OCI-M2 (cell line): ENCODE data around the gene CBLN3.

Source experiments
- DNase-seq: peaks from one replicate; lab custom pipeline; 2025; ENCODE audit not compliant: unreplicated experiment; lab: John Stamatoyannopoulos, UW

CBLN3 gene

DNA sequence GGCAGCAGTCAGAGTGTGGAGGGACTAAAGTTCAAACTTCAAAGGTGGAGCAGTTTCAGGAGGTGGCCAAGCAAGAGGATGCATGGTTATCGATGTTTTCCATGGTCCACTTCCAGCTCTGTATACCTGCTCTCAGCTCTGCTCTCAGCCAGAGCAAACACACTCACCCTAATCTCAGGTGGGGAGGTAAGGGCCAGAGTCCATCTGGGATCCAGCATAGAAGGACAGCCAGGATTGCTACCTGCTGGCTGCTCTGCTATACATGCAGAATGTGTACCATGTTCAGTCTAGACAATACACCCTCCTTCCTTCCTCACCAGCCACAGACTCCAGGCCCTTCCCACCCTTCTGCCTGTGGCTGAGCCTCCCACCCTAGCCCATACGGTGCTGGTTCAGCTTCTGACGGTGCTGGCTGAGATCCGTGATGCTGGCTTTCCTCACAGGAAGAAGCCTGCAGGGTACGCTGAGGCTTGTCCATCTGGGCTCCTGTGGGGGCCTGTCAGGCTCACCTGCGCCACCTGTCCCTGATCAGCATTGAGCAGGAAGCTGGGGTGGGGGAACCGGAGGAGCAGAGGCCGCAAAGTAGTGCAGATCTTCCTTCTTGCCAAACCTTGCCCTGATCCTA, 2.4 kb downstream of the CBLN3 start:
- no peak for DNase-seq

DNA sequence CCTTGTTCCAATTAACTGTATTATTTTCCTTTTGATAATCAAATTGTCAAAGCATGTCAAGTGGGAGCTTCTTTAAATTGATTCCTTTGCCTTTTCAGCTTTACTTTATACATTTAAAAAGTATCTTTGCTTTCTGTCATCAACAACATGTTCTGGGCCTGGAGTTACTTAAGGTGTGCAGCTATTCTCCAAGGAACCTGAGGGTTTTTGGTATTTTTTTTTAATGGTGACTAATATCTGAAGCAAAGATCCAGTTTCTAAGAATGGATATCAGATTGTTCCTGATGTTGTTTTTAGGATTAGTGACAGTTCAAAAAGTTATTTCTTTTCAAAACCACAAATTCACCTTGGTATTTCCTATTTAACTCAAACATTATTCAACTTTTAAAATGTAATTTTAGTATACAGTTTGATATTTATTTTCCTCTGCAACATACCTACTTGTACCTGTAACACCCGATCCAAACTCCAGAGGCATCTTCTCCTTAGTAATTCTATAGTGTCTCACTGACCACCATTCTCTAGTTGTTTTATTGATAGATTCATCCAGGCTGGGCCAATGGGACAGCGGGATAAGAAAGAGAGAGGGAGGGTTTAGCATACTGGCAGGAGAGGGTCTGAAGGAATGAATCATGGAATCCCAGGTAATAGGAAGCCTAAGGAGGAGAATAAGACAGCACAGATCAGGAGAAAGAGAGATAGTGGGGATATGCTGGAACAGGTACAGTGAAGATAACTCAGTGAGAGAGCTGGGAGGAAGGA, 3.1 kb downstream of the CBLN3 start:
- no peak for DNase-seq

DNA sequence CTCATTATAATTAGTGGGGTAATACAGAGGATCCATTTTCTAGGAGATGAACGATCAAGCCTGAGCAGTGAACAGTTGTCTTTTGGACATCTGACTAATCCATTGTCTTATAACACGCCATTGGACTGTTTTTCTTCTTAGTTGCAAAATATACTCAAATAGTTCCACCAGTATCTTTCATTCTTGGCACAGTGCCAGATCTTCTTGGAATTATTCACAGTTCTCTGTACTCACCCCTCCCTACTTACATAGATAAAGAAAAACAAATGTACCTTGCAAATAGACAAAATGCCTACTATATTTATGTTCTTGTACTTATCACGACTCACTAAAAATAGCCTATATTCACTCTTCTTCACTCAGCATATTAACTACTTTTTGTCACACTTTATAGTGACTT, 3.8 kb downstream of the CBLN3 start:
- no peak for DNase-seq

DNA sequence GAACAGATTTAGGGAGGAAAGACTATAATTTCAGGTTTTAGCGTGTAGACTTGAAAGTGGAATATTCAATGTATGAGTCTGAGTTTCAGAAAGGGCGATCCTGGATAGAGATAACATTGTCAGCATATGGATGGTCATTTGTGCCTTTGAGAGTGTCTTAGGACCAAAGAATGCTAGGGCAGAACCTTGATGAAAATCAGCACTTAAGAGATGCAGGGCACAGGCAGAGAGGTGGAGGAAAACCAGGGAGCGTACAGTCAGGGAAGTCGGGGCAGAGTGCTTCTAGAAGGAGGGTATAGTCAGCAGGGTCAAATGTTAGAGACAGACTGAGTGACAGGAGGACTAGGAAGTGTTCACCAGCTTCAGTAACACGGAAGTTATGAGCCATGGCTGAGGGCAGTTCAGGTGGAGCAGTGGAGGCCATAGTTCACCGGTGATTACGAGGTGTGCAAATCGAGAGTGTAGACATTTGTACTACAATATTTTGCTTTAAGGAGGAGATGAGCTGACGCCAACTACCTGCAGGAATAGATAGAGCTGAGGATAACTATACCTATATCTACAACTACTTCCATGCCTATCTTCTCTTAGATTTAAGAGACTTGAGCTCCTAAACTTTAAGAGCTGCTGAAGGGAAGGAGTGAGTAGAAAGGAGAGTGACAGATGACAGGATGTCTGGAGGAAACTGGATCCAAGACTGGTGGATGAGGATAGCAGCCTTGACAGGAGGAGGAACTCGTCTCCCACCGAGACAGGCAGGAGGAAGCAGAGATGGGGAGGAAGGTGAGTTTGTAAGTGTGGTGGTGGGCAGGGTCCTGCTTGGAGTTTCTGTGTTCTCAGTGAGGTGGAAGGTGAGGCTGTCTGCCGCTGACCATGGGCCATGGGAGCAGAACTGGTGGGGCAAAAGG, 6.5 kb downstream of the CBLN3 start:
- DNase-seq = no peak

DNA sequence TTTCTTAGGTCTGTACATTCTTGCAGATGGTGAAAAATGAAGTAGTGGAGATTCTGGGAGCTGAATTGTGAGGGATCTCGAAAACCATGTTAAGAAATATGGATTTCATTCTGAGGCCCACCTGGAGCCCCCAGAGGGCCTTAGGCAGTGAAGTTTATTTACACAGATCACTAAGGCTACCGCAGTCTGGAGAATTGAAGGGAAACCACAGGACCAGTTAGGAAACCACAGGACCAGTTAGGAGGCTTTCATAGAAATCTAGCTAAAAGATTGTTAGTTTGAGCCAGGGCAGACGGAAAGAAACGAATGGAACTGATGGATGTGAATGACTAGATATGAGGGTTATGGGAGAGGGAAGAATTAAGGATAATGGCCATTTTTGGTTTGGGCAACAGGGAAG, 7.2 kb downstream of the CBLN3 start:
- no peak for DNase-seq

DNA sequence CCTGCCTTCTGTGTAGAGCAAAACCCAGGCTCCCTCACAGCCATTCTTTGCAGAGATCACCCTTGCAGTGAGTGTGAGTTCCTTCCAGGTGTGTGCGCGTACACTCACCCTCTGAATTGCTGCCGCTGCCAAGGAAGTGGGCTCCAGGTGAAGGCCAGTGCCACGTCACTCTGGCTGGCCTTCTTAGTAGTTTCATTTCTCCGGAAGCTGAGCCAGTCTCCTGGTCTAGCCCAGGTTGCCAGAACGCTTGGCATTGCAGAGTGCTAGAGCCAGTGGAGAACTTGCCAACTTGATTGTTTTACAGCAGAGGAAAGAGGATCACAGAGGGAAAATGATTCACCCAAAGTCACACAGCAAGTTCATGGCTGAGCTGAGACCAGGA, 11.0 kb downstream of the CBLN3 start:
- DNase-seq = no peak

DNA sequence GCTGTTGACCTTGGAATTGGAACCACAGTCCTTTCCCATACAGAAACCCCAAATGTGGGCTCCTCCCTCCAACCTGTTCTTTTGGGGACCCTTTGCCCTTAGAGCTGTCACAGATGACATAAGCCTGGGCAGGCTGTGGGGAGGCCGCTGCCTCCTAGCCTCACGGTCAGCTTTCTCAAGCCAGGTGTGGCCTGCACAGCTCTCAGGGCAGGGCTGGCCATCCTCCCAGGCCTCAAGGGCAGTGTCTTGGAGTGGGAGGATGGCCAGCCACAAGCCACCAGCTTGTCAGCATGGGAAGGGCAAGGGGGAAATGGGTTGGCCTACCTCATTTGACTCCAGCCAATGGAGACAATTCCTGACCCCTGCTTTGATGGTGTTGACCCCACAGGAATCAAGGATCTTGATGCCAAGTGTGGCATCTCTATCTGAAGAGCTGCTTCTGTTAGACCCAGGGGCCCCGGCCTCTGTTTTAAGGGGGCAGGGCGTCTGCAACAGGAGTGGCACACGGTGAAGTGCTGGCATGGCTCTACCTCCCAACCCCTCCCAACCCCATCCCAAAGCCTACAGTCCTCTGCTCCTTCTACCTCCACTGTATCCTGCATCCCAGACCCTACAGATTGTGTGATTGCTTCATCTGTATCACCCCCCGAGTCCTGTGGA, 11.5 kb downstream of the CBLN3 start:
- DNase-seq = no peak

DNA sequence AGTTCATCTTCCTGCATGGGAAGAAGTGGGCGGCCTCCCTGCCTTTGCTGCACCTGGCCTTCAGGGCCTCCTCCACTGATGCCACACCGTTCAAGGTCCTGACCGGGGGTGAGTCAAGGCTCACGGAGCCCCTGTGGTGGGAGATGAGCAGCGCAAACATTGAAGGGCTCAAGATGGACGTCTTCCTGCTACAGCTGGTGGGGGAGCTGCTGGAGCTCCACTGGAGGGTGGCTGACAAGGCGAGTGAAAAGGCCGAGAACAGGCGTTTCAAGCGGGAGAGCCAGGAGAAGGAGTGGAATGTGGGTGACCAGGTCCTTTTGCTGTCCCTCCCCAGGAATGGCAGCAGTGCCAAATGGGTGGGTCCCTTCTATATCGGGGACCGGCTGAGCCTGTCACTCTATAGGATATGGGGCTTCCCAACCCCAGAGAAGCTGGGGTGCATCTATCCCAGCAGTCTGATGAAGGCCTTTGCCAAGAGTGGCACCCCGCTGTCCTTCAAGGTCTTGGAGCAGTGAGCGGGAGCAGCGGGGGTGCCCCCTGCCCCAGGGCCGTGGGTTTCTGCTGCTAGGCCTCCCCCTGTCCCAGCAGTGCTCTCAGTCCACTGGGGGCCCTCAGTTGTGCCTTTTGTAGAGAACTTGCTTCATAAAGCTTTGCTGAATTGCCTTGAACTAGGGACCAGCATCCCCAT, 12.4 kb downstream of the CBLN3 start:
- no peak for DNase-seq

DNA sequence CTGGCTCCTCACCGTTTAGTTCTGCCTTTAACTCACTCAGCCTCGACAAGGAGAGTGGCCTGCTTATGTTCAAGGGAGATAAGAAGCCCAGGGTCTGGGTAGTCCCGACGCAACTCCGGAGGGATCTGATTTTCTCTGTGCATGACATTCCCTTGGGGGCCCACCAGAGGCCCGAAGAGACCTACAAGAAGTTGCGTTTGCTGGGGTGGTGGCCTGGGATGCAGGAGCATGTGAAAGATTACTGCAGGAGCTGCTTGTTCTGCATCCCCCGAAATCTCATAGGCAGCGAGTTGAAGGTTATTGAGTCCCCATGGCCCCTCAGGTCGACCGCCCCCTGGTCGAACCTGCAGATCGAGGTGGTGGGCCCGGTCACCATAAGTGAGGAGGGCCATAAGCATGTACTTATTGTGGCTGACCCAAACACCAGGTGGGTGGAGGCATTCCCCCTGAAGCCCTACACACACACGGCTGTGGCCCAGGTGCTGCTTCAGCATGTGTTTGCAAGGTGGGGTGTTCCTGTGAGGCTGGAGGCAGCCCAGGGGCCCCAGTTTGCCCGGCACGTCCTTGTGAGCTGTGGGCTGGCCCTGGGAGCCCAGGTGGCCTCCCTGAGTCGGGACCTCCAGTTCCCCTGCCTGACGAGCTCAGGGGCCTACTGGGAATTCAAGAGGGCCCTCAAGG, 13.1 kb downstream of the CBLN3 start:
- DNase-seq = no peak

DNA sequence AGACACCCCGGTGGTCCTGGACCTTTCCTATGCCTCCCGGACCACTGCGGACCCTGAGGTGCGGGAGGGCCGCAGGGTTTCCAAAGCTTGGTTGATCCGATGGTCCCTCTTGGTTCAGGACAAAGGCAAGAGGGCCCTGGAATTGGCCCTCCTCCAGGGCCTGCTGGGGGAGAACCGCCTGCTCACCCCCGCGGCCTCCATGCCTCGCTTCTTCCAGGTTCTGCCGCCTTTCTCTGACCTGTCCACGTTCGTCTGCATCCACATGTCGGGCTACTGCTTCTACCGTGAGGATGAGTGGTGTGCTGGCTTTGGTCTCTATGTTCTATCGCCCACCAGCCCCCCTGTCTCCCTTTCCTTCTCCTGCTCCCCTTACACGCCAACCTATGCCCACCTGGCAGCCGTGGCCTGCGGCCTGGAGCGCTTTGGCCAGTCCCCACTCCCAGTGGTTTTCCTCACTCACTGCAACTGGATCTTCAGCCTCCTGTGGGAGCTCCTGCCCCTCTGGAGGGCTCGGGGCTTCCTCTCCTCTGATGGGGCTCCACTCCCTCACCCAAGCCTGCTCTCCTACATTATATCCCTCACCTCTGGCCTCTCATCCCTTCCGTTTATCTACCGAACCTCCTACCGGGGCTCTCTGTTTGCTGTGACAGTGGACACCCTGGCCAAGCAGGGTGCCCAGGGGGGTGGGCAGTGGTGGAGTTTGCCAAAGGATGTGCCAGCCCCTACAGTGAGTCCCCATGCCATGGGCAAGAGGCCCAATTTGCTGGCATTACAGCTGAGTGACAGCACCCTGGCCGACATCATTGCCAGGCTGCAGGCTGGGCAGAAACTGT, 13.8 kb downstream of the CBLN3 start:
- DNase-seq = no peak

DNA sequence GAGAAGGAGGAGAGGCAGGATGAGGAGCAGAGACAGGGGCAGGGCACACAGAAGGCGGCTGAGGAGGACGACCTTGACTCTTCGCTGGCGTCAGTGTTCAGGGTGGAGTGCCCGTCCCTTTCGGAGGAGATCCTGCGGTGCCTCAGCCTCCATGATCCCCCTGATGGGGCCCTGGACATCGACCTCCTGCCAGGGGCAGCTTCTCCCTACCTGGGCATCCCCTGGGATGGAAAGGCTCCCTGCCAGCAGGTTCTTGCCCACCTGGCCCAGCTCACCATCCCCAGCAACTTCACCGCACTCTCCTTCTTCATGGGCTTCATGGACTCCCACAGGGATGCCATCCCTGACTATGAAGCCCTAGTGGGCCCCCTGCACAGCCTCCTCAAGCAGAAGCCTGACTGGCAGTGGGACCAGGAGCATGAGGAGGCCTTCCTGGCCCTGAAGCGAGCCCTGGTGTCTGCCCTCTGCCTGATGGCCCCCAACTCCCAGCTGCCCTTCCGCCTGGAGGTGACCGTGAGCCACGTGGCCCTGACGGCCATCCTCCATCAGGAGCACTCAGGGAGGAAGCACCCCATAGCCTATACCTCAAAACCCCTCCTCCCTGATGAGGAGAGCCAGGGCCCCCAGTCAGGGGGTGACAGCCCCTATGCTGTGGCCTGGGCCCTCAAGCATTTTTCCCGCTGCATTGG, 14.6 kb downstream of the CBLN3 start:
- DNase-seq = no peak

DNA sequence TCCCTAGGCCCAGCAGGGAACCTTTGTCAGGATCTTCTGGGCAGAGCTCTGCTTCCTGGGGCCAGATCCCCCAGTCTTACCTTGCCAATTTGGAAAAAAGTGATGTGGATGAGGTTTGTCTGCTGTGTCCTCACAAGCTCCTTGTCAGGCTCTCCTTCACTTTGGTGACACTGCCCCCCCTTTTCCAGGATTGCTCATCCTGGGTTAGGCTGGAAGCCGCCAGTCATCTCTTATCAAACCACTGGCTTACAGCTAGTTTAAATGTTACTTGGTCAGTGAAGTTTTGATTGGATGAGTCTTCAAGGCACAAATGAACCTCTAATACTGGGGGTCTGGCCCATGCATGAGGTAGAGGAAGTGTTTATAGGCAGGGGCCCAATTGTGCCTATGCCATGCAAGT, 15.4 kb downstream of the CBLN3 start:
- DNase-seq = no peak

DNA sequence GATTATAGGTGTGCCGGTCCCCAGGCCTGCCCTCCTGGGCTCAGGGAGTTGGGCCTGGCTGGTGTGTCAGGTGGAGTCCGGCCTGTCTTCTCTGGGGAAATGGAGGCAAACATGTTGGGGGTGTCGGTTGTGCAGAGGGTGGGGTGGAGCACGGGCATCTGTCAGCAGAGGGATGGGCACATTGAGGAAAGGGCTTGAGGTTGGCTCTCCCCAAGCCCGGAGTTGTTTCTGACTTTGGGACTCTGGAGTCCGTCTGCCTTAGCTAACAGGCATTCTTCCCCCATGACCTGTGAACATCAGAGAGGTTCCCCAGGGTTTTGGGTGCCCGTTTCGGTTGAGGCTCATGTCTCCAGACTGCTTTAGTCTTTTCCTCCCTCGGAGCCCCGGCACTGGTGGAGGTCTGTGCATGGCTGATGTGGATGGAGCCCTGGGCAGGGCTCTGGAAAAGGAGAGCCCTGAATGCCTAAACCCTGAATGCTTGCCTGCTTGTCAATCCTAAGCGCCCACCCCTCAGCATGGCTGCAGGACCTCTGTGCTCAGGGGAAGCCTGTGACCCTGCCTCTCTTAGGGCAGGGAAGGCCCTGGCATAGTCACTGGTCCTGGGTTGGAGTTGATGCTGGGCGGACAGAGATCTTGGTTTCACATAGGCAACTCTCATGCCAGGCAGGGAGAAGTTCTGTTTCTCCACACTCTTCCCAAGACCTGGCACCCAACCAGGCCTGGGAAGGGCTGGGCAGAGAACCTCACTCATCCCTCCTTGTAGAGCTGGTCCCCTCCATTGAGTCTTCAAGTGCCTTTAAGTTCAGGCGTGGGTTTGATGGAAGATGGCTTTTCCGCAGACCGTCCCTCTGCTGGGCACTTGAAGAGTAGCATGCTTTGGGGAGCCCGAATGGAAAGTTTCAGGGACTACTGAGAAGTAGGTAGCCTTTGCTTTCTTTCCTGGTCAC, 17.8 kb downstream of the CBLN3 start:
- DNase-seq = no peak

DNA sequence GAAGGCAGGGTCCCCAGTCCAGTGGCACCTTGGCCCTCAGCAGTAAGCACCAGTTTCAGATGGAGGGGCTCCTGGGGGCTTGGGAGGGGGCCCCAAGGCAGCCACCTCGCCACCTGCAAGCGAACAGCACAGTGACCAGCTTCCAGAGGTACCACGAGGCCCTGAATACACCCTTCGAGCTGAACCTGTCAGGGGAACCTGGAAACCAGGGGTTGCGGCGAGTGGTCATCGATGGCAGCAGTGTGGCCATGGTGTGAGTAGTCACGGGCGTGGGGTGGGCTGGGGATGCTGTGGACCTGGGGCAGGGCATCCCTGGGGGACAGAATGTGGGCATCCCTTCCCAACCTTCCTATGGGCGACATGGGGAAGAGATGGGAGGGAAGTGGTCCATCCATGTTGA, 19.5 kb downstream of the CBLN3 start:
- DNase-seq = no peak

DNA sequence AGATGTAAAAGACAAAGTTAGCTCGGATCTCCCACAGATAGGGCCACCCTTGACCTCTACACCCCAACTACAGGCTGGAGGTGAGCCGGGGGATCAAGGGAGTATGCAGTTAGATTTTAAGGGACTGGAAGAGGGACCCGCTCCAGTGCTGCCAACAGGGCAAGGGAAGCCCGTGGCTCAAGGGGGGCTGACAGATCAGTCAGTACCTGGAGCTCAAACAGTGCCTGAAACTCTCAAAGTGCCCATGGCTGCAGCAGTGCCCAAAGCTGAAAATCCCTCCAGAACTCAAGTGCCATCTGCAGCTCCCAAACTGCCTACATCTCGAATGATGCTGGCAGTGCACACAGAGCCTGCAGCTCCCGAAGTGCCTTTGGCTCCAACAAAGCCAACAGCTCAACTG, 20.3 kb downstream of the CBLN3 start:
- DNase-seq = no peak

DNA sequence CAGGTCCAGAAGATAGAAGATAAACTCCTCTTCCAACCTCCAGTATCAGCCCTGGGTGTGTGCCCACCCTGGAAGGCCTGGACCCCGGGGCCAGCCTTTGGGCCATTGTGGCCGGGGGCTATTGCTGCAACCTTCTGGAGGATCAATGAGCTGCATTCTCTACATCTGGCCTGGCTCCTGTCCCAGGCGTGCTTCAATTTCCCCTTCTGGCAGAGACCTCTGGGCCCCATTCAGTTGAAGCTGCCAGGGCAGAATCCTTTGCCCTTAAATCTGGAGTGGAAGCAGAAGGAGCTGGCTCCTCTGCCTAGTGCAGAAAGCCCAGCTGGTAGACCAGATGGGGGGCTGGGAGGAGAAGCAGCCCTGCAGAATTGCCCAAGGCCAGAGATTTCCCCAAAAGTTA, 20.7 kb downstream of the CBLN3 start:
- no peak for DNase-seq

DNA sequence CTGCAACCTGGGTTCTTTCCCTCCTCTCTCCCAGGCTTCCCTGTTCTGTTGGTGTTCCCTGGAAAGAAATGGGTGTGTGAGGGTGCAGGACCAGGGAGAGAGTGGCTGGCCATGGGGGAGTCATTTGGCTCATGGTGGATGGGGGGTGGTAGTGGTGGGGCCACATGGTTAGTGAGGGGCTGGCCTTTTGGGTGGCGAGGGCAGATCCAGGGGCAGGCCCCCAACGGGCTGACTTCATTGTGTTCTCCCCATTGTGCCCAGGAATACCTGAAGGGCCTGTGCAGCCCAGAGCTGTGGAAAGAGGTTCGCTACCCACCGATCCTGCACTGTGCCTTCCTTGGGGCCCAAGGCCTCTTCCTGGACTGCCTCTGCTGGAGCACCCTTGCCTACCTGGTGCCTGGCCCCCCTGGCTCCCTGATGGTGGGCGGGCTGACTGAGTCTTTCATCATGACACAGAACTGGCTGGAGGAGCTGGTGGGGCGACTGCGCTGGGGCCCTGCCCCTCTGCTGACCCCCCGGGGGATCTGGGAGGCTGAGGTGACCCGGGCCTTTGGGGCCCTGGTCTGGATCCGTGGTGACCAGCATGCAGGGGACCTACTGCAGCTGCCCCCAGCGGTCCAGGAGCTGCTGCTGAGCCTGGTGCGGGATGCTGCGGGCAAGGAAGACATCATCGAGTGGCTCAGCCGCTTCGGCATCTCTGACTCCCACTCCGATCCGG, 21.7 kb downstream of the CBLN3 start:
- no peak for DNase-seq
